K562 (cell line): ENCODE data around the gene SLC6A9.

ENCODE experiments used
- CTCF ChIP-seq, 3 experiments: IDR thresholded peaks in 2 of 3; conservative IDR thresholded peaks in 1 of 3; 2 replicates each; pipeline ENCODE4 v1.5.1; 2011 to 2012; ENCODE audit warnings: low read length in 3 of 3, mild to moderate bottlenecking in 3 of 3, control low read depth in 2 of 3, improper control_type of control experiment in 1 of 3, inconsistent platforms in 1 of 3, low read depth in 1 of 3, mixed read lengths in 1 of 3, moderate library complexity in 1 of 3; ENCODE audit not compliant: insufficient read depth in 2 of 3
- GATA2 ChIP-seq: sonication (generic); formaldehyde crosslinking; IDR thresholded peaks from 2 replicates; pipeline ENCODE4 v1.4.0; 2020; ENCODE audit warnings: mild to moderate bottlenecking, missing genetic modification reagents
- GATAD2B ChIP-seq: fragments of 450-650 bp; IDR thresholded peaks from 2 replicates; pipeline ENCODE4 v1.6.1; 2017; ENCODE audit warnings: mild to moderate bottlenecking, borderline replicate concordance
- MYC ChIP-seq, 2 experiments: fragments of 250-450 bp in 1 of 2; sonication (Bioruptor Pico) in 1 of 2; IDR thresholded peaks; 2 replicates each; pipeline versions ENCODE4 v1.5.1 to v1.6.1; 2012 to 2021; ENCODE audit warnings: low read depth in 2 of 2, borderline replicate concordance in 1 of 2, improper control_type of control experiment in 1 of 2, low read length in 1 of 2, mild to moderate bottlenecking in 1 of 2, moderate library complexity in 1 of 2
- NR1H2 ChIP-seq: sonication (generic); formaldehyde crosslinking; IDR thresholded peaks from 2 replicates; pipeline ENCODE4 v1.4.0; 2020; ENCODE audit warnings: mild to moderate bottlenecking, missing genetic modification reagents
- POLR2A ChIP-seq: fragments of 450-650 bp; conservative IDR thresholded peaks from 2 replicates; pipeline ENCODE4 v1.6.1; 2016
- ZBTB26 ChIP-seq: fragments of 450-650 bp; formaldehyde crosslinking; IDR thresholded peaks from 2 replicates; pipeline ENCODE4 v1.4.0; 2022; ENCODE audit warnings: missing genetic modification characterization
- ZNF224 ChIP-seq: sonication (generic); formaldehyde crosslinking; IDR thresholded peaks from 2 replicates; pipeline ENCODE4 v1.8.0; 2022; ENCODE audit warnings: mild to moderate bottlenecking, missing genetic modification reagents
- ZNF586 ChIP-seq: fragments of 450-650 bp; formaldehyde crosslinking; conservative IDR thresholded peaks from 2 replicates; pipeline ENCODE4 v1.4.0; 2020; ENCODE audit warnings: mild to moderate bottlenecking, moderate library complexity
- ZZZ3 ChIP-seq: fragments of 450-650 bp; IDR thresholded peaks from 2 replicates; pipeline ENCODE4 v1.6.1; 2016; ENCODE audit warnings: antibody characterized with exemption, mild to moderate bottlenecking, moderate library complexity
- TF ChIP-seq, protein P1 (sequence below): sonication (generic); formaldehyde crosslinking; IDR thresholded peaks from 2 replicates; pipeline ENCODE4 v1.8.1; 2023; ENCODE audit warnings: mild to moderate bottlenecking, missing genetic modification reagents

DNA sequence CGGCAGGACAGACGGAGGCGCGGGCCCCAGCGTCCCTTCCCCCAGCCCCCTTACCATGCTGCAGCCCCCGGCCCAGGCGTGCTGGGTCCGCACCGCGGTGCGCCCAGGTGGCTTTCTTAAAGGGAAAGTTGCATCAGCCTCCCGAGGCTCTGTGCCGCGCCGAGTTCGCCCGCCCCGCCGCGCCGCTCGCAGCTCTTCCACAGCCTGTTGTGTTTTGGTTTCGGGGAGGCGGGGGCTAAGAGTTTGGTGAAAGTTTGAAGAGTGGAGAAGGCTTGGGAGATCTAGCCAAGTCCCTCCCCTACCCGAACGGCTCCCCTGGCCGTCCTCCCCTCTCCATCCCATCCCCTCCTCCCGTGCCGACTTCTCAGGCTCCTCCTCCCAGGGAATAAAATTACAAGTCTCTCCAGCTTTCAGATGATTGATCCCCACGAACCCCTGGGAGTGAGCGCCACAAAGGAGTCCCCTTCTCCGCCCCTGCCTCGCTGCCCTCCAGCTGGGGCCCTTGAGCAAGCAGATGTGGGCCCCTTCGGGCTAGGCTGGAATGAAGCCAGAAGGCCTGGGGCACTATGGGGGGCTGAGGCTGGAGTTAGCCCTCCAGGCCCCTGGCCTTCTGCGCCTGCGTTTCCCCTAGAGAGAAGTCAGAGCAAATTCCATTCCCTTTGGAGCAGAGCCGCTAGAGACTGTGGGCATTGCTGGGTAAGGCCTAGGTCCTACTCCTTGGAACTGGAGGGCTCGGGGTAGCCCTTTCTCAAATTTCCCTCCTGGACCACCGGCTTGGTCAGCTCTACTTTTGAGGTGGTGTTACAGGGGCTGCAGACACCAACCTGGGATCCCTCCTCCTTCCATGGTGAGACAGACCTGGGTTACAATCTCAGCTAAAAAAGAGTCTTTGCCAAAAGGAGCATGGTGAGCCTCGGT is at the start of gene SLC6A9:
- TF ChIP-seq GATAD2B (no peak), ZNF224 (CRISPR knock-in tag) (0 out of 2 replicates have a peak, but pooled peaks have one; percentile 64), CTCF (IDR thresholded peaks at IDR 0.05 in 2 of 3, conservative IDR thresholded peaks at IDR 0.05 in 1 of 3; ENCODE audit: insufficient read depth in 2 of 3, low read depth in 1 of 3, low read length in 3 of 3) (no peak), ZBTB26 (CRISPR knock-in tag) (no peak), POLR2A (peak; percentile 35; the same call in 1 of the 2 replicates), ZZZ3 (no peak), ZNF586 (CRISPR knock-in tag) (no peak), NR1H2 (CRISPR knock-in tag) (no peak), GATA2 (CRISPR knock-in tag) (no peak), MYC (IDR thresholded peaks at IDR 0.05; ENCODE audit: low read depth, low read length) (peak; percentile 93), MYC (CRISPR knock-in tag; IDR thresholded peaks at IDR 0.05; ENCODE audit: borderline replicate concordance, low read depth) (peak; percentile 91)
- TF ChIP-seq, protein P1, sequence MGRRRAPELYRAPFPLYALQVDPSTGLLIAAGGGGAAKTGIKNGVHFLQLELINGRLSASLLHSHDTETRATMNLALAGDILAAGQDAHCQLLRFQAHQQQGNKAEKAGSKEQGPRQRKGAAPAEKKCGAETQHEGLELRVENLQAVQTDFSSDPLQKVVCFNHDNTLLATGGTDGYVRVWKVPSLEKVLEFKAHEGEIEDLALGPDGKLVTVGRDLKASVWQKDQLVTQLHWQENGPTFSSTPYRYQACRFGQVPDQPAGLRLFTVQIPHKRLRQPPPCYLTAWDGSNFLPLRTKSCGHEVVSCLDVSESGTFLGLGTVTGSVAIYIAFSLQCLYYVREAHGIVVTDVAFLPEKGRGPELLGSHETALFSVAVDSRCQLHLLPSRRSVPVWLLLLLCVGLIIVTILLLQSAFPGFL (CRISPR knock-in tag), result no peak
